Peyer's patch (tissue), 4 donors: ENCODE measurements around the gene SLC2A9.

Source experiments
- CTCF ChIP-seq, 6 experiments: fragments of 450-650 bp in 4 of 6; fragments of 200-600 bp in 2 of 6; sonication (generic) in 1 of 6; IDR thresholded peaks; one replicate each; pipeline ENCODE4 v1.5.1; 2017 to 2019; ENCODE audit warnings: antibody characterized with exemption in 6 of 6, mild to moderate bottlenecking in 3 of 6, moderate library complexity in 1 of 6
- POLR2A ChIP-seq, 2 donors: fragments of 450-650 bp; IDR thresholded peaks; one replicate each; pipeline ENCODE4 v1.5.1; 2017; ENCODE audit warnings: antibody characterized with exemption in 2 of 2, mild to moderate bottlenecking in 2 of 2, moderate library complexity in 2 of 2

GRCh38 chr4:9944431-9945425 is 76.6 kb downstream of the SLC2A9 start:
- no peak for TF ChIP-seq CTCF (IDR thresholded peaks at IDR 0.05)
- TF ChIP-seq POLR2A (IDR thresholded peaks at IDR 0.05) = no peak
